HG02870 (cell line): Measurements from ENCODE around the gene C2CD2.

Experiments used
- ATAC-seq: cut with Tn5 transposase; IDR thresholded peaks from one replicate; pipeline ENCODE4 v1.9.1; 2021; ENCODE audit warnings: mild to moderate bottlenecking, moderate library complexity; ENCODE audit not compliant: unreplicated experiment

Gene C2CD2

GRCh38 chr21:41914965-41915364 is 38.9 kb downstream of the C2CD2 start:
- no peak for ATAC-seq

- no peak for ATAC-seq
Observed at GRCh38 chr21:41914358-41914757, 39.5 kb downstream of the C2CD2 start.

- no peak for ATAC-seq
Observed at GRCh38 chr21:41913230-41913629, 40.6 kb downstream of the C2CD2 start.

GRCh38 chr21:41908829-41909228 is 45.0 kb downstream of the C2CD2 start:
- no peak for ATAC-seq

- ATAC-seq: no peak
Observed at GRCh38 chr21:41907496-41908258, 46.1 kb downstream of the C2CD2 start.

- no peak for ATAC-seq
Observed at GRCh38 chr21:41906770-41907169, 47.0 kb downstream of the C2CD2 start.

- no peak for ATAC-seq
Observed at GRCh38 chr21:41903559-41904351, 50.1 kb downstream of the C2CD2 start.

GRCh38 chr21:41902946-41903345 is 50.9 kb downstream of the C2CD2 start:
- no peak for ATAC-seq

- no peak for ATAC-seq
Observed at GRCh38 chr21:41901782-41902181, 52.0 kb downstream of the C2CD2 start.

GRCh38 chr21:41901099-41901498 is 52.7 kb downstream of the C2CD2 start:
- ATAC-seq: no peak

GRCh38 chr21:41900401-41900800 is 53.4 kb downstream of the C2CD2 start:
- ATAC-seq: no peak

GRCh38 chr21:41899426-41900202 is 54.2 kb downstream of the C2CD2 start:
- no peak for ATAC-seq

- ATAC-seq: no peak
Observed at GRCh38 chr21:41898998-41899397, 54.8 kb downstream of the C2CD2 start.

GRCh38 chr21:41897700-41898099 is 56.1 kb downstream of the C2CD2 start:
- ATAC-seq: no peak

GRCh38 chr21:41897047-41897669 is 56.7 kb downstream of the C2CD2 start:
- ATAC-seq: no peak

- ATAC-seq: no peak
Observed at GRCh38 chr21:41895643-41896493, 58.0 kb downstream of the C2CD2 start.

GRCh38 chr21:41894922-41895557 is 58.8 kb downstream of the C2CD2 start:
- no peak for ATAC-seq

GRCh38 chr21:41894511-41894910 is 59.3 kb downstream of the C2CD2 start:
- no peak for ATAC-seq

GRCh38 chr21:41892726-41893125 is 61.1 kb downstream of the C2CD2 start:
- no peak for ATAC-seq

GRCh38 chr21:41891132-41891531 is 62.7 kb downstream of the C2CD2 start:
- ATAC-seq: no peak
